ENCODE measurements around the gene TEX13A.

- no peak for TF ChIP-seq CTCF (IDR thresholded peaks at IDR 0.05)
- no peak for TF ChIP-seq POLR2A (IDR thresholded peaks at IDR 0.05)
- no peak for TF ChIP-seq EP300 (IDR thresholded peaks at IDR 0.05)
Observed at GRCh38 chrX:105229146-105229545, 8.7 kb upstream of the TEX13A start.
